ENCODE data around the gene USH2A.

DNA sequence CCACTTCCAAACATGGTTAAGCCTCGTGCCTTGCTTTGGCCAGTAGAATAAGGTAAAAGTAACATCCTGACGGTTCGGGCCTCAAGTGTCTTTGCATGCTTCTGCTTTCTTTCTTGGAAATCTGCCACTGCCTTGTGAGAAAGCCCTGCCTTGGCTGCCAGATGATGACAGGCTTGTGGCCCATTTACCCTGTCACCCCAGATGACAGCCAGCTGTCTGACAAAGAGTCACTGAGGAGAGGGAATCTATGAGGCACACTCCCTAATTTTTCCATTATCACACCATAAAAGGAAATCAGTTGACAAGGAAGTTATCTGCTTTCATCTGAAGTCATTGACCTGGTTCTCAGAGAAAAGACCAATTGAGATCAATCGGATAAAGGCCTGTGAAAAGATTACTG is 199.8 kb downstream of the USH2A start:
- TF ChIP-seq, protein P1, sequence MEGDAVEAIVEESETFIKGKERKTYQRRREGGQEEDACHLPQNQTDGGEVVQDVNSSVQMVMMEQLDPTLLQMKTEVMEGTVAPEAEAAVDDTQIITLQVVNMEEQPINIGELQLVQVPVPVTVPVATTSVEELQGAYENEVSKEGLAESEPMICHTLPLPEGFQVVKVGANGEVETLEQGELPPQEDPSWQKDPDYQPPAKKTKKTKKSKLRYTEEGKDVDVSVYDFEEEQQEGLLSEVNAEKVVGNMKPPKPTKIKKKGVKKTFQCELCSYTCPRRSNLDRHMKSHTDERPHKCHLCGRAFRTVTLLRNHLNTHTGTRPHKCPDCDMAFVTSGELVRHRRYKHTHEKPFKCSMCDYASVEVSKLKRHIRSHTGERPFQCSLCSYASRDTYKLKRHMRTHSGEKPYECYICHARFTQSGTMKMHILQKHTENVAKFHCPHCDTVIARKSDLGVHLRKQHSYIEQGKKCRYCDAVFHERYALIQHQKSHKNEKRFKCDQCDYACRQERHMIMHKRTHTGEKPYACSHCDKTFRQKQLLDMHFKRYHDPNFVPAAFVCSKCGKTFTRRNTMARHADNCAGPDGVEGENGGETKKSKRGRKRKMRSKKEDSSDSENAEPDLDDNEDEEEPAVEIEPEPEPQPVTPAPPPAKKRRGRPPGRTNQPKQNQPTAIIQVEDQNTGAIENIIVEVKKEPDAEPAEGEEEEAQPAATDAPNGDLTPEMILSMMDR (conservative IDR thresholded peaks at IDR 0.05; ENCODE audit: low read length), result no peak
- TF ChIP-seq EZH2phosphoT487 (IDR thresholded peaks at IDR 0.05; ENCODE audit: borderline replicate concordance), result no peak
